NCI-H2196 treated with DMSO at 0.1 percent for 48 hours (cell line): Measurements from ENCODE around the gene AP1S2.
A peak's percentile ranks its signal among the peaks of the same experiment; 100 is the strongest.
"Not testable (repeated sequence)": the region's sequence is repeated elsewhere in the genome, so short reads cannot be mapped to it uniquely, and the experiment has no call there.

ENCODE experiments used
- DNase-seq: peaks from one replicate; lab custom pipeline; 2025; ENCODE audit not compliant: unreplicated experiment; lab: John Stamatoyannopoulos, UW

AP1S2 gene

DNA sequence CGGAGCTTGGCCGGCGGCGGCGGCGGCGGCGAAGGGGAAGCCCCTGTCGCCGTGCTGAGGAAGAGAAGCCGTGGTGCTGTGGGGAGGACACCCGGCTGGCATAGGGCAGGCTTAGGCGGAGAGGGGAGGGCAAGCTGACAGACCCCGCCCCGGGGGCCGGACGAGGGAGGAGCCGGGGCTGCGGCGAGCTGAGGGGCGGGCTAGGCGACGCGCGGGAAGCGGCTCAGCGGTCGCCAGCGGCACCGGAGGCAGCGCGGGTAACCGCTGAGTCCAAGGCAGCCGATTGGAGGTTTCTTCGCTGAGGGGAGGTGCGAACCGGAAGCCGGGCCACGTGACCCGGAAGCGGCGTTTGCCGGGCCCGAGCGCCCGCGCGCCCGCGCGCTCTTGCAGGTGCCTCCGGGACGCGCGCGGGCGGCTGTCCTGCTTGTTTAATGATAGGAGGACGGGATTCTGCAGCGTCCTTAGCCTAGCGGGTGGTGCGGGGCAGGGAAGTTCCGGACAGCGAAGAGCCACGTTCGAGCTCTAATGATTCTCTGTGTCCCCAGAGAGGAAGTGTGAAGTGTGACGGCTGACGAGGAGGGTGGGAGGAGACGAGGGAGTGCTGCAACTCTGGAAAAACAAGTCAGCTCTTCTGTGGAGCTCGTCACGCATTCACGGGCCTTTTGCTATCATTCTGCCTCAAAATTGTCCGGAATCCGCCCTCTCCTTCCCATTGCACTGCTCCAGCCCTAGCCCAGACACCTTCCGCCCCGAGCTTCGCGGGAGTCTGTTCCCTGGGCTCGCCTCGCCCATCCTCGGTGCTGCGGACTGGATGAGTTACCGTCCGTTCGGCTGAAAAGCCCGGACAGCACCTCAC, at the start of gene AP1S2:
TSS of gene AP1S2 (minus strand) at position 102 of the 856 bp plus-strand sequence. CDS start 2,289 bp downstream, outside the sequence.
- peak; percentile 88 for DNase-seq

DNA sequence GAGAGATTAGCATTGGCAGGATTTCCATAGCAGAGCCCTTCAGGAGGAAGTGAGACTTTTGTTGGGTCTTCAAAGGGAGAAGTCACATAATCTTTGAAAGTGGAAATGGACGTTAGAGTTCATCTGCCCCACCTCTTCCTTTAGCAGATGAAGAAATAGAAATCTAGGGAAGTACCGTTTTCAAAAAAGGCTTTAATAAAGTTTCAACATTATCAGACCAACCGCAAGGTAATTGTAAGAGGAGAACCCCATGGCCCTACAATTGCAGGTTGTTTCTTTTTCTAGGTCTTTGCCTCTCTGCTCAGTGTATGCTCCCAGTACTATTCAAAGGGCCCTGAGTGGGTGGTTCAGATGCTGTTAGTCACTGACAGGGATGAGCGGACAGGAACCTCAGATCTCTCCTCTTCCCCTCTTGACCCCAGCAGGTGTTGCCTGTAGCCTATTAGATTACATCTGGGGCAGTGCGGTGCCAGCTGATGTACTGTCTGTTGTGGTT, 48.6 kb upstream of the AP1S2 start:
- no peak for DNase-seq

DNA sequence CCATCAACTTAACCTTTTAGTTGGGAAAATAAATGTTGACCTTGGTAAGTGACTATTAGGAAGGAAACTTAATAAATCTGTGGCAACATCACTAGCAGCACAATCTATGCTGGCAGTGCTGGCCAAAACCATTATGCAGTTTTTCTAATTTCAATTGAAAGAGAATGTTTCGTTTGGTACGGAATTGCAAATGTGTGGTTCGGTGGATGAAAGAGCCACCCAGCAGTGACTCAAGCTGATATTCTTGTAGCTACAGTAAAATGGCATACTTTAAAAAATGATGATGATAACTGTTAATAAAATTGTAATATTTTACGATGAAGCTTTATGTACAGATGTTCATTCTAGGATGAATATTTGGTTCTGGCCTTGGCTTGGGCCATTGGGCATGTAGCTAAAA, 40.7 kb upstream of the AP1S2 start:
- no peak for DNase-seq

DNA sequence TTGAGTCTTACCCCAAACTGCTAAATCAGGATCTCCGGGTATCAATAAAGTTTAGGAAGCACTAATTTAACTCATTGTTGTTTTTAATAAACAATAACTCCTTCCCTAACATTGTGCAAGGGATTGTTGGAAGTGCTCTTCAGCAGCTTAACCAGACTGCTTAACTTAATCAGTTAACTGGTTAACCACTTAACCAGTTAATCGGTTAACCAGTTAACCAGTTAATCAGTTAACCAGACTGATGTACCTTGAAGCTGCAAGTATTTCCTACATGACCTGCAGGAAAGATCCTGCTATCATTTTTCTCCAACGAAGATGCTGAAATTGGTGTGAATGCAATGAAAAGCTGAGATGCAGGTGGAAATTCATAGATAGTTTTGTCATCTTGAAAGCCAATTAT, 40.1 kb upstream of the AP1S2 start:
- no peak for DNase-seq

DNA sequence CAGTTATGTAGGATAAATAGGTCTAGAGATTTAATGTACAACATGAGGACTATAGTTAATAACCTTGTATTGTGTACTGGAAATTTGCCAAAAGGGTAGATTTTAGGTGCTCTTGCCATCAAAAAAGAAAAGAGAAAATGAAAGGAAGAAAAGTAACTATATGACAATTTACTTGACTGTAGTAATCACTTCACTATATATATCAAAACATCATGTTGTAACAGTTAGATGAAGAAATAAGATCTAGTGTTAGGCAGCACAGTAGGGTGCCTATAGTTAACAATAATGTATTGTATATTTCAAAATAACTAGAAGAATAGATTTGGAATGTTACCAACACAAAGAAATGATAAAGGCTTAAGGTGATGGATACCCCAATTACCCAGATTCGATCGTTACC, 35.9 kb upstream of the AP1S2 start:
- no peak for DNase-seq

DNA sequence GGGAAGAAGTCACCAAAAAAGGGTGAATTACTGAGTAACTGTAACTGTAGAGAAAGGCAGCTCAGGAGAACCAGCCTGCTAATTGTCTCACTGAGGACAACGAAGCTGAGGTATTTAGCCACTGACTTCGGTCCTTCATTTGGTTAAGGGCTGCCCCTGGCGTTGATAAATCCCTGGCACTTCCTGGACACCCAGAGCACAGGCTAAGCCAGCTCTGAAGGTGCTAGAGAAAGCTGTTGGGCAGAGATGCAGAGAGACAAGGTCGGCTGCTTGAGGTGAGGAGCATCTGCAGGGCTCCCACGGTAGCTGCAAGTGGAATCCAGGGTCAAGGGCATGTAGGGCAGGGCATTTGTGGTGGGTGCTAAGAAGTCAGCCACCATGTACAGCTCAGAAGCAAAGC, 33.4 kb upstream of the AP1S2 start:
- DNase-seq = no peak

DNA sequence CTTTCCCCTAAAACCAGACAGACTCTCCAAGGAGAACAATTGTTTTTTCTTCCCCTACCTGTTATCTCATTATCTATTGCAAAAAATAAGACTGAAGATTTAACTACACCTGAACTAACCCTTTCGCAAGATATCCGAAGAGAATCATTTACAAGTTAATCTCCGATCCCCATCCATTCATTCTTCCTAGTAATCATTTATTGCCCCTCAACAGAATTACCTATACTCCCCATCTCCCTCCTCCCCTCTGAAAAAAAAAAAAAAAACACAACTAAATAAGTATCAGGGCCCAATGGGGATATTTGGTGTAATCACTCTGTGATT, 28.9 kb upstream of the AP1S2 start:
- DNase-seq = no peak

DNA sequence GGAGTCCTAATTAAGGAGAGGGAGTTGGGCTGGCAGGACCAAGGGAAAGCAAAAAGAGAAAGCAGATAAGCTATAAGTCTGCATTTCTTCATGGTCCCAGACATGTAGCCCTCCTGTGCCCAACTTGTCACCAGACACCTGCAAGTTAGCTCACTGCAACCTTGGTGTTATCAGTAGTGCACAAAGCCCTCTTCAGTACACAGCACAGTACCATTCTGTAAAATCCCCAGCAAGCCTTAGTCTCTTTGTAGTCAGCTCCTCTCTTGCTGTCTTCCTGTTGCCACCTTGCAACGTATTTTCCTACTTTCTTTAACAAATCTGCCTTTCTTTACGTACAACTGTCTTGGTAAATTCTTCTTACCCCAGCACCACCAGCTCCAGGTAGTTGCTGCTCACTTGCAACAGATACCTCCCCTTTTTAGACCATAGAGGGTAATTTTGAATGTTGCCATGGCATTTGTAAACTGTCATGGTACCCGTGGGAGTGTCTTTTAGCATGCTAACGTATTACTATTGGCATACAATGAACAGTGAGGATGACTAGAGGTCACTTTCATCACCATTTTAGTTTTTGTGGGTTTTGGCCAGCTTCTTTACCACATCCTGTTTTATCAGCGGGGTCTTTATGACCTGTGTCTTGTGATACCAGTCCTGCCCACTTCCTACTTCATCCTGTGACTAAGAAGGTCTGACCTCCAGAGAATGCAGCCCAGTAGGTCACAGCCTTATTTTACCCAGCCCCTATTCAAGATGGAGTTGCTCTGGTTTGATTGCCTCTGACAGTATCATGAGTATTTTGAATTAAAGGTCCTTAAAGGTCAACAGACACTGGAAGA, 28.3 kb upstream of the AP1S2 start:
- no peak for DNase-seq

DNA sequence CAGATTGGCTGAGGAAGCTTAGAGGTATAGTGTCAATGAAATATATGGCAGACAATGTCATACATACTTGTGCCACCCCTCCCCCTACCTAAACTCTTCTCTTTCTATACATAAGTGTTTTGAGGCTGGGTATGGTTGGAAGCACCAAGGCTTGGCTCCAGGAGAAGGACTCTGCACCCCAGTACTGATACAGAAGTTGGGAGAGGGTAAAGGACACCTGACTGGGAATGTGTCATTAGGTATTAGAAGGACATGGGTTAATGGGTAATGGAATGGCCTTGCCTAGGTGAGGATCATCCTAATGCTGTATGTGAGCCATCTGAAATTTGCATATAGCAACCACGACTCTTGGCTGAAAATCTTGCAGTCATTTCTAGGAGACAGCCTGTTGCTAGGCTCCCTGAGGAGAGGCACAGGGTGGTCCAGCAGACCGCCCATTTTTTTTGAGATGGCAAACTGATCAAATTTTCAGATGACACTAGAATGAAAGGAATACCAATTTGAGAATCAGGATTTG, 26.8 kb upstream of the AP1S2 start:
- DNase-seq = no peak

DNA sequence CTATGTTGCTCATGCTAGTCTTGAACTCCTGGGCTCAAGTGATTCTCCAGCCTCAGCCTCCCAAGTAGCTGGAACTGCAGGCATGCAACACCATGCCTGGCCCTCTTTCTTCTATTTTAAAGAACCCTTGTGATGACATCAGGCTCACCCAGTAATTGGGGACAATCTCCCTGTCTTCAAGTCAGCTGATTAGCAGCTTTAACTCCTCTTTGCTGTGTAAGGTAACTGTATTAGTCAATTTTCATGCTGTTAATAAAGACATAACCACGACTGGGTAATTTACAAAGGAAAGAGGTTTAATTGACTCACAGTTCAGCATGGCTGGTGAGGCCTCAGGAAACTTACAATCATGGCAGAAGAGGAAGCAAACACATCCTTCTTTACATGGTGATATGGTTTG, 23.3 kb upstream of the AP1S2 start:
- DNase-seq = not testable (repeated sequence)

DNA sequence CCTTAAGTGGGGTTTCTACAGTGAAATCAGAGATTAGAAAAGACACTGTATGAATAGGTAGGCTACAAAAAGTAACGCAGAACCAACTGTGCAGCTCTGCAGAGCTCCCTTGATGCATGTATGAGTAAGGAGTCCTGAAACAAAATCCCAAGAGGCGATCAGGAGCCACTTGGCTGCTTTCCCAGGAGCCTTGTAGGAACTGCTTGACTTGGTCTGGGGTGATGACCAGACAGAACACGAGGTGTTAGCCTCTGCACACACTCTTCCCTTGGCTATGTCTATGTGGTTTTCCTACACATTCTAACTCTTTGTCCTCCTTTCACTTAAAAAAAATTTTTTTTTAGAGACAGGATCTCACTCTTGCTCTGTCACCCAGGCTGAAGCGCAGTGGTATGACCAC, 22.8 kb upstream of the AP1S2 start:
- DNase-seq = no peak

DNA sequence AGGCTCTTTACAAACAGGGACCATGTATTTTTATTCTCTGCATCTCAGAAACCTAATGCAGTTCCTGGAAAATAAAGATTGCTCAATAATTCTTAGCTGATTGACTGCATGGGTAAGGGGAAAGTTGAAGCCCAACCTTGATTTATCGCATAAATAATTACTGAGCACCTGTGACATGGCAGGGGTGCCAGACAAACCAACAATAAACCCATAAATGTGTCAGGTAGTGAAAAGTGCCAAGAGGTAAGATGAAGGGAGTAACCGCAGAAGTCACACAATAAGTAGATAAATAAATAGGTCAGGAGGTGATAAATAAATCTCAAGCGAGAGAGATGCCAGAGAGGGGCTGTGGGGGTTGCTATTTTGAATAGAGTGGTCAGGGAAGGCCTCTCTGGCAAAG, 20.1 kb upstream of the AP1S2 start:
- no peak for DNase-seq

DNA sequence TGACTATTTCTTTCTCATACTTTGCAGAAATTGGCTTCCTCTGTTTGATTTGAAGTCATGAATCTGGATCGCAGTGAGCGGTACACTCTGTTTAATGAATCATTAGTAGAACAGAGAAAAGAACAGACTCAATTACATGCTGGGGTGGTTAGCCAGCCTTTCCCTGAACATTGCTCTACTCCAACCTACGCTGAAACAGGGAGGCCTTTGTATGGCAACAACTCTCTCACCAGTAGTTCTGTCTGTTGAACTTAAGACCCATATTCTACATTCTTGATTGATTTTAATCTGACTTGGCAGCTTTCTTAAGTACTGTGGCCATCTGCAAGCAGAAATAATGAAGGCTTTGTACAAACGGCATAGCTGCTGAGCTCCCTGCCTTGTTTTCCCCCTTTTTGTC, 19.0 kb upstream of the AP1S2 start:
- DNase-seq = no peak

DNA sequence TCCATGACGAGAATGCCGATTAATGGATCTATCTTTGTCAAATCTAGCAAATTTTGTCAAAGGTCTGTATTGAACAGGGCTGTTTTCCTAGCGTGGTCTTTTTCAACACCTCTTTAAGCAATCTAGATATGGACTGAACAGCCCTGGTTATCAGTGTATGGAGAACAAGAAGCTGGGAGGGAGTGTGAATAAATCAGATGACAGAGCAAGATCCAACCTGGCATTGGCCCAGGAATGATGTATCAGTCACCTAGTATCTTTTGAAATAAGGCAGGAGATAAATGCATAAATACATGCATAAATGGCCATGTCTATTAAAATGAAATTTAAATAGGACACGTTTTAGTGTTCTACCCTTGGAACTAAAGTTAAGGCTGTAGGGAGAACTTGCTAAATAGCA, 15.7 kb upstream of the AP1S2 start:
- no peak for DNase-seq

DNA sequence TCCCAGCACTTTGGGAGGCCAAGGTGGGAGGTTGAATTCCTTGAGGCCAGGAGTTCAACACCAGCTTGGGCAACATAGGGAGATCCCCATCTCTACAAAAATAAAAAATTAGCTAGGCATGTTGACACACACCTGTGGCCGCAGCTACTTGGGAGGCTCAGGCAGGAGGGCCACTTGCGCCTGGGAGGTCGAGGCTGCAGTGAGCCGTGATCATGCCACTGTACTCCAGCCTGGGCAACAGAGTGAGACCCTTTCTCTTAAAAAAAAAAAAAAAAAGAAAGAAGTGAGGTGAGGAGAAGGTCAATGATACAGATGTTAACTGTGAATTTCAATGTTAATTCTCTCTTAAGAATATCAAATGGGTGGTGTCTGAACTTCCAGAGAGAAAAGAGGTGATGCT, 15.1 kb upstream of the AP1S2 start:
- no peak for DNase-seq

DNA sequence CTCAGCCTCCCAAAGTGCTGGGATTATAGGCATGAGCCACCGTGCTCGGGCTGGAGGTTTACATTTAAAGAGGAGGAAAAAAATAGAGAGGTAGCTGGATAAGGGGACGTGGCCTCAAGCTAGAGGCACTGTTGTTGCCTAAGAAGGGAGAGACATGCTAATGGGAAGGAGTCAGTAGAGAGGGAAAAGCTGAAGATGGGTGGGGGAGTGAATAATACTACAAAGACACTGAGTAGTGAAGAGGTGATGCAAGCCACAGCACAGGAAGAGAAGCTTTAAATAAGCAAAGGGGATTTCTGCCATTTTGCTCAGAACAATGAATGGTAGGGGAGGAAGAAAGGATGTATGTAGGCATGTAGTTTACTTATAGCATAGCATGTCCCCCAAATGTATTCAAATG, 11.5 kb upstream of the AP1S2 start:
- no peak for DNase-seq

DNA sequence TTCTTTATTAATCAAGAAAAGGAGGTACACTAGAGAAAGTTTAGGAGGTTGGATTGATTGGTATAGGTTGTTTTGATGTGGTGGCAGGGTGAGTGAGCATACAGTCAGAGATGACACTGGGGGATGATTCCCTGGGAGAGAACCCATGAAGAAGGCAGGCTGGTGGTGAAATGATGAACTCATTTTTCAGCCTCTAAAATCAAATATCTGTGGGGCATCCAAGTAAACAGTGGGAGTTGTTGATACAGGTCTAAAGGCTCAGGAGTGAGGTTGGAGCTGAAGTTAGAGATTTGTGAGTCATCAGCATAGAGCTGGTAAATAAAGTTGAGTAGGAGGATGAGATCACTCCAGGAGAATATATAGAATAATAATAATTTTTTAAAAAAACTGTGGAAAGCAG, 10.0 kb upstream of the AP1S2 start:
- DNase-seq = no peak

DNA sequence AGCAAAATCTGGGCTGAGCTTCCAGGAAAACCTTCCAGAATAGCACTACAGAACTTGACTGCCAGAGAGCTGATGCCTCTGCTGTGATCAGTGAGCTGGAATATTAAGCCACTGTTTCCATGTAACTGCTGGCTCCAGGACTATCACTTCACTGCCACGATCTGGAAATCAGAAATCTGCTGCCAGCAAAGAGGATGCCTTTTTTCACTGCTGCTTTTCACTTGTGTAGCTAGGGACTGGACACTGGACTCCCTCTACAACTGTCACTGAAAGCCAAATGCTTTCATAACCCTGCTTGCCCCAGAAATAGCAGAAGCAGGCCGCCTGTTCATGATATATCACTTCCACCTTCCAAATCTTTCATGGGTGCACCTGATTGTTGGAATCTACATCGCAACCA, 9.4 kb upstream of the AP1S2 start:
- no peak for DNase-seq

DNA sequence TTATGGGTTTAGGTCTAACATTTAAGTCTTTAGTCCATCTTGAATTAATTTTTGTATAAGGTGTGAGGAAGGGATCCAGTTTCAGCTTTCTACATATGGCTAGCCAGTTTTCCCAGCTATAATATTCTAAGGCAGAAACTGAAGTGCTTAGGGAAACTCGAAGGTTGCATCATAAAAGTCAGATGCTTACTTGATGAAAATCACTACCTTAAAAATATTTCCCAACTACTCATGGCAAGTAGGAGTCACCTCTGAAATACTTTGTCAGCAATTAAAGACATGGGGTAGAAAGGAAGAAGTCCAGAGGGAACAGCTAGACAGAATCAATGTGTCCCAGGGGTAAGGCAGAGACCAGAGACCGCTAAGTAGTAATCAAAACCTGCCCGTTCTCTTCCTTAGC, 6.3 kb upstream of the AP1S2 start:
- DNase-seq = no peak

DNA sequence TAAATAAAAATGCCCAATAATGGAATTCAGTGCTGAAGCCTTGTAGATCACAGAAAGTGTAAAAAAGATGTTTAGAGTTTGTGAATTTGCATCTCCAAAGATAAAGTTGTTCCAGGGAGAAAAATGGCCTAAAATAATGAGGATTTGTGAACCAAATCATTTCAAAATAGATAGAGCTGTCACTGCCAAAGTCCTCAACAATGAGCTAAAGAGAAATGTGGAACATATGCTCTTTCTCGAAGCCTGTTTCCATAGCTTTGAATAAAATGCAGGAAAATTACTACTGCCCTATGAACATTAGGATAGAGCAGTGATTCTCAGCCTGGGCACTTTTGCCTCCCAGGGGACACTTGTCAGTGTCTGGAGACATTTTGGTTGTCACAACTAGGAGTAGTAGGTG, 3.4 kb upstream of the AP1S2 start:
- DNase-seq = no peak

DNA sequence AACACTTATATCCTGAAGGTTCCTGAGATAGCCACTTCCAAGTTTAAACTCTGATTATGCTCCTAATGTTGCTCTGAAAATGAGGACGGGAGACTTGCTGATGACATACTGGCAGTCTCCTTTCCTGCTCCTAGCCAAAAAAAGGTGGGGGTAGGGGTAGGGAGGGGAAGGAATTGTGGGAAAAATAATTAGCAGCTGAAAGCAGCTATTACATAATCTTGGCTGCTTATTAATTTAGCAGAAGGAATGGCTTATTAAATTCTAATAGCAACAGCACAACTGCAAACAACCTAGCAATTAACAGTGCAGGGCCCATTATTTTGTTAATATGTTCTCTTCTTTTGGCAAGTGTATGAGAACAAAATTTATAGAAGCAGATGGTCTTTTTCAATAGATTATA, 2.0 kb upstream of the AP1S2 start:
- DNase-seq = no peak

DNA sequence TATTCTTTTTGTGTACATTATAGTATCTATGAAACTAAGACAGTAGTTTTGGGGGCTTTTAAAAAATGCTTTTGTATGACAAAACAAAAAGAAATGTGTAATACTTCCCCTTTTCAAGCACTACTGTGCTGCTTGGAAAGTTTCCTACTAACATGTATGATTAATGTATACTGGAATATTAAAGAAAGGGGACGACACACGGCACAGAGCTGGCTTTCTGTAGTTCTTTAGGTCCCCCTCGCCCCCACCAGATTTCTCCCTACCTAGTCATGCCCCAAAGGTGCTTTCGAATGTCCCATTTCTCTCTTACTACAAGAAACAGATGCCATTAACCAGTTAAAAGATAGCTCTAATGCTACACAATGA, 1.6 kb upstream of the AP1S2 start:
- no peak for DNase-seq
